Activated CD4-positive, alpha-beta T cell treated with anti-CD3 and anti-CD28 coated beads for 4 hours (primary cell): ENCODE results near the gene CYP2B6.
"Not testable (repeated sequence)": the region's sequence is repeated elsewhere in the genome, so short reads cannot be mapped to it uniquely, and the experiment has no call there.

Experiments
- DNase-seq, 2 donors: peaks; one replicate each; pipeline ENCODE4 v3.0.0-alpha.2; 2020

CYP2B6 gene

DNA sequence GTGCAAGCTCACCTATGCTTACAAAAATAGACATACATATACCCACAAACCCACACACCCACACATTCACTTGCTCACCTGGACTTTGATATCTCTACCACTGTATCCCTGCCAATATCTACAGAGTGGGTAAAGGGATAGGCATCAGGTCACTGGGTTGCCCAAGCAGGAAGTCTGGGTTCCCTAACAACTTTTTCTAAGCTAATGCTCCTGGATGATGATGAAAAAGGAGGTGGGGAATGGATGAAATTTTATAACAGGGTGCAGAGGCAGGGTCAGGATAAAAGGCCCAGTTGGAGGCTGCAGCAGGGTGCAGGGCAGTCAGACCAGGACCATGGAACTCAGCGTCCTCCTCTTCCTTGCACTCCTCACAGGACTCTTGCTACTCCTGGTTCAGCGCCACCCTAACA is at the start of gene CYP2B6:
Gene CYP2B6, plus strand, starts transcription at position 311 of the 410 bp plus-strand sequence. Its CDS starts 24 bp downstream, at position 335.
- no peak for DNase-seq

DNA sequence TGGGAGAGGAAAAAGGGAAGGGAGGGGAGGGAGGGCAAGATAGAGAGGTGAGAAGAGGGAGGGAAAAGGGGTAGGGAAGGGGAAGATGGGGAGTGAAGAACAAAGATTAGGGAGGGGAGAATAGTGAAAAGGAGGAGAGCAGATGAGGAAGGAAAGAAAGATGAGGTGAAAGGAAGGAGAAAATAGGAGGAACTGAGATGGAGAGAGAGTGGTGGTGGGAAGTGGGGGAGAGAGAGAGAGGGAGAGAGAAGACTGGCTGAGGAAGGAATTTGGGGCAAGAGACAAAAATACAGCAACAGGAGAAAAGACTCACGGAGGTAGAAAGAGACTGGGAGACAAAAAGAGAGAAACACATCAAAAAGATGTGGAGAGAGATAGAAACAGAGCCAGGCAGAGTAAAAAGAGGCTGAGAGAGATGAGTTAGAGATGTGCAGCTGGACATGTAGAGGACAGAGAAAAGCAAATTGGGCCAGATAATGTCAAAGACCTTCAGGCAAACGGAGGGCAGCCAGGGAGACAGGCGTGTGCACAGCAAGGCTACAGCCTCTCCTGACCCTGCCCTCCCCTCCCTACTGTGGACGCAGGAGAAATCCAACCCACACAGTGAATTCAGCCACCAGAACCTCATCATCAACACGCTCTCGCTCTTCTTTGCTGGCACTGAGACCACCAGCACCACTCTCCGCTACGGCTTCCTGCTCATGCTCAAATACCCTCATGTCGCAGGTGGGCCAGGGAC is 49.4 kb upstream of the CYP2B6 start:
- DNase-seq, result no peak

DNA sequence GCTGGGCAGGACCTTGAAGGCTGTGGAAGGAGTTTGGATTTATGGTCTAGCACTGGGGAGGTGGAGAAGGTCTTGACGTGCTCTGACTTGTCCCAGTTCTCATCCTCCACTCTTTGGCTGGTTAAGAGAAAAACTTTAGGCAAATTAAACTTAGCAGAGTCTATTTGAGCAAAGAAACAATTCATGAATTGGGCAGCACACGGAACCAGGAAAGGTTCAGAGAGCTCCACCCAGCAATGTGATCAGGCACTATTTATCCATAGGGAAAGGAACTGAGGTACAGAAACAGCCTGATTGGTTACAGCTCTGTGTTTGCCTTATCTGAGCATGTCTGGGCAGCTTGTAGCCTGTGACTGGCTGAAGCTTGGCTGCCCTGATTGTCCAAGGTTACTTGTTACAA is 45.4 kb upstream of the CYP2B6 start:
- no peak for DNase-seq

DNA sequence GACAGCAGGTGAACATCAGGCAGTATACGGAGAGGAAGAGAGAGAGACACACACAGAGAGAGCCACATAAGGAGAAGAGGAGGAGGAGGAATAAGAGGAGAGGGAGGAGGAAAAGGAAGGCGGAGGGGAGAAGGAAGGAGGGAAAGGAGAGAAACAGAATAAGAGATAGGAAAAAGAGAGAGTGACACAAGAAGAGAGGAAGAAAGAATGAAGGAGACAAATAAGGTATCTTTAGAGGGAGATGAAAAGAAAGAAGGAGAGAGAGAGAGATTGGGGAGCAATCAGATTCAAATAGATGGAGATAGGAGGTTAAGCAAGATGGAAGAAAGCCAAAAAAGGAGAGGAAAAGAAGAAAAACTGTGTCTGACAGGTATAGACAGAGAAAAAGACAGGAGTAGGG is 44.0 kb upstream of the CYP2B6 start:
- no peak for DNase-seq

DNA sequence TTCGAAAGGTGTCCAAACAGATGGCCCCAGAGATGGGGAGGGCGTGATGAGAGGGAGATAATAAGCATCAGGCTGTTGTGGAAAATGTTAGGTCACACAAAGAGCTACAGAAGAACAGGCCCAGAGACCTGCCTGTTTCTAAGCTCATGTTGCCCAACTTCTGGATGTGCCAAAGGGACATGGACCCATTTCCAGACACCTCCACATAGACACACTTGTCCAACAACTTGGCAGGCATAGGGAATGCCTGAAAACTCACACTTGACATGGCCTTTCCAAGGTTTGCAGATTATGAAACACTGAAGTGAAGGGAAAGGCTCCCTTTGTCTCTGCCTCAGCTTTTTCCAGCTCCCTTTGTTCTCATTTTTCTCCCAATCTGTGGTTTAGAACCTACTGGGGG is 43.5 kb upstream of the CYP2B6 start:
- DNase-seq, result no peak

DNA sequence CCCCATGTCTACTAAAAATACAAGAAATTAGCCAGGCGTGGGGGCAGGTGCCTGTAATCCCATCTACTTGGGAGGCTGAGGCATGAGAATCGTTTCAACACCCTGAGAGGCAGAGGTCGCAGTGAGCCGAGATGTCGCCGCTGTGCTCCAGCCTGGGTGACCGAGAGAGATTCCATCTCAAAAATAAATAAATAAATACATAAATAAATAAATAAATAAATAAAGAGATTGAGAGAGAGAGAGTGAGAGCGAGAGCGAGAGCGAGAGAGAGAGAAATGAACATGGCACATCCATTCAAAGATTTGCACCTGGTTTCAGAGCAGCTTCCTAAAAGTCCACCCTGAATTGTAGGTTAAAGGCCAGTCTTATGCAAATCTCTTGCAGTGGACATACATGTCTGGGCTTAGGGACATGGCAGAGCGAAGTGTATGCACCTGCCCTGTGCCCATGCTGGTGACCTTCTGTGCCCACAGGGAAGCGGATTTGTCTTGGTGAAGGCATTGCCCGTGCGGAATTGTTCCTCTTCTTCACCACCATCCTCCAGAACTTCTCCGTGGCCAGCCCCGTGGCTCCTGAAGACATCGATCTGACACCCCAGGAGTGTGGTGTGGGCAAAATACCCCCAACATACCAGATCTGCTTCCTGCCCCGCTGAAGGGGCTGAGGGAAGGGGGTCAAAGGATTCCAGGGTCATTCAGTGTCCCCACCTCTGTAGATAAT is 42.3 kb upstream of the CYP2B6 start:
- no peak for DNase-seq

DNA sequence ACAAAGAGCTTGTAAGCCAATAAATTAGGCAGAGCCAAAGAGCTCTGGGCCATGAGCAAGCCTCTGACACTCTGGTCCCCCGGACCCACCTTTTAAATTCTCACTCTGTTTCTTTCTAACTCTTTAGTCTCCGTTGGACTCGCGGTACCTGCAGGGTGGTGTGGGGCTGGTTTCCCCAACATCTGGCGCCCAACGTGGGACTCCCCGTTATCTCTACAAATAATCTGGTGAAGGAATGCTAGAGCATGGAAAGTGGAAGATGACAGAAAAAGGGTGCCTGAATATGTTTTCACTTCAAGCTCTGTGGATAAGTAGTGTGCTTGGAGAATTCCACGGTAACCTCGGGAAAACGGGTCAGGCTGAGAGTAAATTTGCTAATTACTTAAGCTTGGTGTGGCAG is 36.5 kb upstream of the CYP2B6 start:
- no peak for DNase-seq

DNA sequence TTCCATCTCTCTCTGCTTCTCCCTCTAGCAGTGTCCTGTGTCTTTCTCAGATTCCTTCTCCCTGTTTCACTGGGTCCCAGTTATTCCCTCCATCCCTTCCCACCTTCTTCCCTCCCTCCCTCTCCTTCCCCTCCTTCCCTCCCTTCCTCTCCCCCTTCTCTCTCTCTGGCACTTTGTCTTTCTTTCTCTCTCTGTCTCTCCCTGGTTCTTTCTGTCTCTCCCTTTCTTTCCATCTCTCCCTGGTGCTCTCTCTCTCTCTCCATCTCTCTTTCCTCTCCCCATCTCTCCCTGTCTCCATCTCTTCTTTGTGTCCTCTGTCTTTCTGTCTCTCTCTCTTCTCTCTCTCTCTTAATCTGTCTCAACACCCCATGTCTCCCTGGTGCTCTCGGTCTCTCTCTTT is 31.7 kb upstream of the CYP2B6 start:
- DNase-seq, result no peak

DNA sequence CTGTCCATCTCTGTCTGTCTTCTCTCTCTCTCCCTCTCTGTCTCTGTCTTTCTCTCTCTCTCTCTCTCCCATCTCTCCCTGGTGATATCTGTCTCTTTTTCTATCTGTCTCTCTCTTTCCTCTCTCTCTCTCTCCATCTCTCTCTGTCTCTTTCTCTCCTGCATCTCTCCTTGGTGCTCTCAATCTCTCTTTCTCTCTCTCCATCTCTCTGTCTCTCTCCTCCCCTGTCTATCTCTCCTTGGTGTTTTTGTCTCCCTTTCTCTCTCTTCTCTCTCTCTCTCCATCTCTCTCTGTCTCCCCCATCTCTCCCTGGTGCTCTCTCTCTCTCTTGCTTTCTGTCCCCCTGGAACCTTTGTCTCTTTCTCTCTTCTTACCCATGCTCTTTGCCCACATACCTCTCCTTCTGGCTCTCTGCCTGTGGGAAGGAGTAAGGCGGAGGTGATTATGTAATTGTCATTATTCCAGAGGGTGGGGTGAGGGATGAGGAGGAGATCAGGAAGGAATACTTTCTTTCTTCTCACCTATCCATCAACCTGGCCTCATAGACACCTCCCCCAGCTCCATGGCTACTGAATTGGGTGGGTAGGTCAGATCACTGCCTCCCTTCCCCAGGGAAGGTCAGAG is 30.9 kb upstream of the CYP2B6 start:
- DNase-seq, result no peak

DNA sequence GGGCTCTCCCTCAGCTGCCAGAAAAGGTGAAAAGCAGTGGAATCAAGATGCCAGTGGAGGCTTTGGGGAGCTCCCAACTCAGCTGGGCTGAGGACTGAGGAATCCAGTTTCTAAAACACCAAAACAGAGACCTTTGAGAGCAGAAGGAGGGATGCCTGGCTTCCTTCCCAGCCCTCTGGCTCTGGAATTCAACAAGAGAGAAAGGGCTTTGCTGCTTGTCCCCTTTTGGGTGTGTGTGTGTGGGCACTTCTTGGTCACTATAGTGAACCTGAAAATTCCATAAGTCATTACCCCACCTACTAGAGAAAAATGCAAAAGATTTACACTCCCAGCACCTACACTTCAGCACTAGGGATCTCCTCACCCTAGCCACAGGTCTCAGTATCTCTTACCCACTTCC is 30.3 kb upstream of the CYP2B6 start:
- no peak for DNase-seq

DNA sequence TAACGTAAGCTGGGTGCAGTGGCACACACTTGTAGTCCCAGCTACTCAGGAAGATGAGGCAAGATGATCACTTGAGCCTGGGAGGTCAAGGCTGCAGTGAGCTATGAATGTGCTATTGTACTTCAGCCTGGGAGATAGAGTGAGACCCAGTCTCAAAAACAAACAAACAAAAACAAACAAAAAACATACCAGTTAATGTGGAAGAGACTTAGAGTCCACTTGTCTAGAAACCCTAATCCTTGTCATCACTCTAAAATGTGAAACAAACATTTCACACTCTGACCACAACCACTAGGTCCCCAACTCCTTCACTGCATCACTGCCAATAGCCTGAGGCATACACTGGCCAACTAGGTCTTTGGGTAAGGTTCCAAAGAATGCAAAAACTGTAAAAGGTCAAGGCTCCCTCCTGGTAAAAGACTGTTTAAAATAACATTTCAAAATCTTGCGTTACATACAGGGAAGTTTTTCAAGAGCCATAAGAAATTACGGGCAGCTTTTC is 28.6 kb upstream of the CYP2B6 start:
- no peak for DNase-seq

DNA sequence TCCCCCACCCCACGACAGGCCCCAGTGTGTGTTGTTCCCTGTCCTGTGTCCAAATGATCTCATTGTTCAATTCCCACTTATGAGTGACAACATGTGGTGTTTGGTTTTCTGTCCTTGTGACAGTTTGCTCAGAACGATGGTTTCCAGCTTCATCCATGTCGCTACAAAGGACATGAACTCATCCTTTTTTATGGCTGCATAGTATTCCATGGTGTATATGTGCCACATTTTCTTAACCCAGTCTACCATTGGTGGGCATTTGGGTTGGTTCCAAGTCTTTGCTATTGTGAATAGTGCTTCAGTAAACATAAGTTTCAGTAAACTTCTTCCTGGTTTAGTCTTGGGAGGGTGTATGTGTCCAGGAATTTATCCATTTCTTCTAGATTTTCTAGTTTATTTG is 26.7 kb upstream of the CYP2B6 start:
- not testable (repeated sequence) for DNase-seq

DNA sequence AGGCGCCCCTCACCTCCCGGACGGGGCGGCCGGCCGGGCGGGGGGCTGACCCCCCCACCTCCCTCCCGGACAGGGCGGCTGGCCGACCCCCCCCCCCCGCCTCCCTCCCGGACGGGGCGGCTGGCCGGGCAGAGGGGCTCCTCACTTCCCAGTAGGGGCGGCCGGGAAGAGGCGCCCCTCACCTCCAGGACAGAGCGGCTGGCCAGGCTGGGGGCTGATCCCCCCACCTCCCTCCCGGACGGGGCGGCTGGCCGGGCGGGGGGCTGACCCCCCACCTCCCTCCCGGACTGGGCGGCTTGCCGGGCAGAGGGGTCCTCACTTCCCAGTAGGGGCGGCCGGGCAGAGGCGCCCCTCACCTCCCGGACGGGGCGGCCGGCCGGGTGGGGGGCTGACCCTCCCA is 25.7 kb upstream of the CYP2B6 start:
- DNase-seq, result not testable (repeated sequence)

DNA sequence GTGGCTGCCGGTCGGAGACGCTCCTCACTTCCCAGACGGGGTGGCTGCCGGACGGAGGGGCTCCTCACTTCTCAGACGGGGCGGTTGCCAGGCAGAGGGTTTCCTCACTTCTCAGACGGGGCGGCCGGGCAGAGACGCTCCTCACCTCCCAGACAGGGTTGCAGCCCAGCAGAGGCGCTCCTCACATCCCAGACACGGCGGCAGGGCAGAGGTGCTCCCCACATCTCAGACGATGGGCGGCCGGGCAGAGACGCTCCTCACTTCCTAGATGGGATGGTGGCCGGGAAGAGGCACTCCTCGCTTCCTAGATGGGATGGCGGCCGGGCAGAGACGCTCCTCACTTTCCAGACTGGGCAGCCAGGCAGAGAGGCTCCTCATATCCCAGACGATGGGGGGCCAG is 24.5 kb upstream of the CYP2B6 start:
- DNase-seq, result not testable (repeated sequence)

DNA sequence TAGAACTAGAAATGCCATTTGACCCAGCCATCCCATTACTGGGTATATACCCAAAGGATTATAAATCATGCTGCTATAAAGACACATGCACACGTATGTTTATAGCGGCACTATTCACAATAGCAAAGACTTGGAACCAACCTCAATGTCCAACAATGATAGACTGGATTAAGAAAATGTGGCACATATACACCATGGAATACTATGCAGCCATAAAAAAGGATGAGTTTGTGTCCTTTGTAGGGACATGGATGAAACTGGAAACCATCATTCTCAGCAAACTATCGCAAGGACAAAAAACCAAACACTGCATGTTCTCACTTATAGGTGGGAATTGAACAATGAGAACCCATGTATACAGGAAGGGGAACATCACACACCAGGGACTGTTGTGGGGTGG is 23.0 kb upstream of the CYP2B6 start:
- DNase-seq, result not testable (repeated sequence)

DNA sequence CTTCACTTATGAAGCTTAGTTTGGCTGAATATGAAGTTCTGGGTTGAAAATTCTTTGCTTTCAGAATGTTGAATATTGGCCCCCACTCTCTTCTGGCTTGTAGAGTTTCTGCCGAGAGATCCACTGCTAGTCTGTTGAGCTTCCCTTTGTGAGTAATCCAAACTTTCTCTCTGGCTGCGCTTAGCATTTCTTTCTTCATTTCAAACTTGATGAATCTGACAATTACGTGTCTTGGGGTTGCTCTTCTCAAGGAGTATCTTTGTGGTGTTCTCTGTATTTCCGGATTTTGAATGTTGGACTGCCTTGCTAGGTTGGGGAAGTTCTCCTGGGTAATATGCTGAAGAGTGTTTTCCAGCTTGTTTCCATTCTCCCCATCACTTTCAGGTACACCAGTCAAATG is 21.4 kb upstream of the CYP2B6 start:
- not testable (repeated sequence) for DNase-seq

DNA sequence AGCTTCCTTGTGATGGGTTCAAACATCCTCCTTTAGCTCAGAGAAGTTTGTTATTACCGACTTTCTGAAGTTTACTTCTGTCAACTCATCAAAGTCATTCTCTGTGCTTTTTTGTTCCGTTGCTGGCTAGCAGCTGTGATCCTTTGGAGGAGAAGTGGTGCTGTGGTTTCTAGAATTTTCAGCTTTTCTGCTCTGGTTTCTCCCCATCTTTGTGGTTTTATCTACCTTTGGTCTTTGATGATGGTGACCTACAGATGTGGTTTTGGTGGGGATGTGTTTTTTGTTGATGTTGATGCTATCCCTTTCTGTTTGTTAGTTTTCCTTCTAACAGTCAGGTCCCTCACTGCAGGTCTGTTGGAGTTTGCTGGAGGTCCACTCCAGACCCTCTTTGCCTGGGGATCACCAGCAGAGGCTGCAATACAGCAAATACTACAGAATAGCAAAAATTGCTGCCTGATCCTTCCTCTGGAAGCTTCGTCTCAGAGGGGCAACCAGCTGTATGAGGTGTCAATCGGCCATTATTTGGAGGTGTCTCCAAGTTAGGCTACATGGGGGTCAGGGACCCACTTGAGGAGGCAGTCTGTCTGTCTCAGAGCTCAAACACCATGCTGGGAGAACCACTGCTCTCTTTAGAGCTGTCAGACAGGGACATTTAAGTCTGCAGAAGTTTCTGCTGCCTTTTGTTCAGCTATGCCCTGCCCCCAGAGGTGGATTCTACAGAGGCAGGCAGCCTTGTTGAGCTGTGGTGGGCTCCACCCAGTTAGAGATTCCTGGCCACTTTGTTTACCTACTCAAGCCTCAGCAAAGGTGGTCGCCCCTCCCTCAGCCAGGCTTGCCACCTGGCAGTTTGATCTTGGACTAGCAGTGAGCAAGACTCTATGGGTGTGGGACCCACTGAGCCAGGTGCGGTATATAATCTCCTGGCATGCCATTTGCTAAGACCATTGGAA is 20.4 kb upstream of the CYP2B6 start:
- peak; percentile 11 to 12 for DNase-seq

DNA sequence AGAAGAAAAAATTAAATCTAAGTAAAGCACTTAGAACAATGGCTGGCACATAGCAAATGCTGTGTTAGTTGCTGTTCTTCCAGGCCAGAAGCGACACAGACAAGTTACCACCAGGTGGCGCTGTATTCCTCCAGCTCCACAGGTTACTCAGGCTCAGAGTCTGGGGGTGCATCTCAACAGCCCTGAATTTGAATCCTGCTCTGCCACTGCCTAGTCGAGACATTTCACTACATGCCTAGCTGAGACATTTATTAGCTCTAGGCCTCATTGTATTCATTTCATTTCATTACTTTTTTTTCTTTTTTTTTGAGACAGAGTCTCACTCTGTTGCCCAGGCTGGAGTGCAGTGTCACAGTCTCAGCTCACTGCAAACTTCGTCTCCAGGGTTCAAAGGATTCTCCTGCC is 16.4 kb upstream of the CYP2B6 start:
- DNase-seq, result peak; percentile 73 to 83

DNA sequence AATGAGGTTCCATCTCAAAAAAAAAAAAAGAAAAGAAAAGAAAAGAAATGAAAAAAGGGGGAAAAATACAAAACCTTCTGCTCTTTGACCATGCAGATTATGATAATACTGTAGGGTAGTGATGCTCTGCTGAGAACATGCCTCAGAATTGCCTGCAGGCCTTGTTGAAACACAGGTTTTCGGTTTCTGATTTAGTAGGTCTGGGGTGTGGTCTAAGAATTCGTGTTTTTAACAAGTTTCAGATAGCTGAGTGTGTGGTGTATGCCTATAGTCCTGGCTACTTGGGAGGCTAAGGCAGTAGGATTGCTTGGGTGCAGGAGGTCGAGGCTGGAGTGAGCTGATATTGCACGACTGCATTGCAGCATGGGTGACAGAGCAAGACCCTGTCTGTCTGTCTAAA is 14.9 kb upstream of the CYP2B6 start:
- no peak for DNase-seq

DNA sequence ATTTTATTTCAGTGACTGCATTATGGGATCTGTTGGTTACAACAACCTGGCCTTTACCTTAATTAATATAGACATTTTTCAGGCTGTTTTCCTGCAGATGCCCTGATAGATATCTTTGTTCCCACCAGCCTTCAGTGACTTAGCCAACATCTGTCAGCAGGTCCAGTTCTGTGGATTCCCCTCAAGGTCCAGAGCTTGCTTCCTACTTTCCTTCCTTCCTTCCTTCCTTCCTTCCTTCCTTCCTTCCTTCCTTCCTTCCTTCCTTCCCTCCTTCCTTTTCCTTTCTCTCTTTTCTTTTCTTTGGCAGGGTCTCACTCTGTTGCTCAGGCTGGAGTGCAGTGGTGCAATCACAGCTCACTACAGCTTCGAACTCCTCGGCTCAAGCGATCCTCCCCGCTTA is 14.4 kb upstream of the CYP2B6 start:
- no peak for DNase-seq

DNA sequence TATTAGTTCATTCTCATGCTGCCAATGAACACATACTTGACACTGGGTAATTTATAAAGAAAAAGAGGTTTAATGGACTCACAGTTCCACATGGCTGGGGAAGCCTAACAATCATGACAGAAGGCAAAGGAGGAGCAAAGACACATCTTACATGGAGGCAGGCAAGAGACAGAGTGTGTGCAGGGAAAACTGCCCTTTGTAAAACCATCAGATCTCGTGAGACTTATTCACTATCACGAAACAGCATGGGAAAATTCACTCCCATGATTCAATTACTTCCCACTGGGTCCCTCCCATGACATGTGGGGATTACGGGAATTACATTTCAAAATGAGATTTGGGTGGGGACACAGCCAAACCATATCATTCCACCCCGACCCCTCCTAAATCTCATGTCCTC is 11.3 kb upstream of the CYP2B6 start:
- DNase-seq, result not testable (repeated sequence)

DNA sequence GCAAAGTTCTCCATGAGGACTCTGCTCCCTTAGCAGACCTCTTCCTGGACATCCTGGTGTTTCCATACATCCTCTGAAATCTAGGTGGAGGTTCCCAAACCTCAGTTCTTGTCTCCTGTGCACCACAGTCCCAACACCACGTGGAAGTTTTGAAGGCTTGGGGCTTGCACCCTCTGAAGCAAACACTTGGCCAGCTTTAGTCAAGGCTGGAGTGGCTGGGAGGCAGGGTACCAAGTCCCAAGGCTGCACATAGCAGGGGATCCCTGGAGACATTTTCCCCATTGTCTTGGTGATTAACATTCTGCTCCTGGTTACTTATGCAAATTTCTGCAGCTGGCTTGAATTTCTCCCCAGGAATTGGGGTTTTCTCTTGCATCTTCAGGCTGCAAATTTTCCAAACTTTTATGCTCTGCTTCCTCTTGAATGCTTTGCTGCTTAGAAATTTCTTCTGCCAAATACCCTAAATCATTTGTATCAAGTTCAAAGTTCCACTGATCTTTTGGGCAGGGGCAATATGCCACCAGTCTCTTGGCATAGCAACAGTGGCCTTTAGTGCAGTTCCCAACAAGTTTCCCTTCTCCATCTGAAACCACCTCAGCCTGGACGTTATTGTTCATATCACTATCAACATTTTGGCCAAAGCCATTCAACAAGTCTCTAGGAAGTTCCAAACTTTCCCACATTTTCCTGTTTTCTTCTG is 10.2 kb upstream of the CYP2B6 start:
- not testable (repeated sequence) for DNase-seq
